Thyroid gland (tissue), 4 donors: ENCODE results near the gene SYTL3. TPM values are rescaled to one million over a fixed set of nuclear protein-coding genes. Genes with fewer than 3 reads are reported as not detected.

ENCODE experiments used
- DNase-seq, 2 donors: peaks; one replicate each; pipeline ENCODE4 v3.0.0-alpha.2; 2019
- H3K27ac ChIP-seq, 3 donors: fragments of 200-600 bp; sonication (generic); 1 replicate in 2 of 3; 2 replicates in 1 of 3; pipeline ENCODE4 v1.5.1; 2016 to 2019; ENCODE audit warnings: mild to moderate bottlenecking in 1 of 3, moderate library complexity in 1 of 3
- H3K27me3 ChIP-seq: fragments of 200-600 bp; sonication (generic); one replicate; pipeline ENCODE4 v1.5.1; 2019
- H3K36me3 ChIP-seq, 2 donors: fragments of 200-600 bp; sonication (generic); one replicate each; pipeline ENCODE4 v1.5.1; 2016 to 2019
- H3K4me1 ChIP-seq, 2 donors: fragments of 200-600 bp; sonication (generic); one replicate each; pipeline ENCODE4 v1.5.1; 2017 to 2019
- H3K4me3 ChIP-seq, 3 donors: fragments of 200-600 bp; sonication (generic); replicated peaks in 1 of 3; 1 replicate in 2 of 3; 2 replicates in 1 of 3; pipeline ENCODE4 v1.5.1; 2016; ENCODE audit warnings: mild to moderate bottlenecking in 1 of 3
- H3K9me3 ChIP-seq: fragments of 200-600 bp; sonication (generic); one replicate; pipeline ENCODE4 v1.5.1; 2017
- CTCF ChIP-seq, 6 experiments: fragments of 200-600 bp in 3 of 6; fragments of 450-650 bp in 3 of 6; sonication (generic) in 3 of 6; IDR thresholded peaks; one replicate each; pipeline ENCODE4 v1.5.1; 2016 to 2019; ENCODE audit warnings: antibody characterized with exemption in 6 of 6, mild to moderate bottlenecking in 2 of 6, inconsistent platforms in 1 of 6, moderate library complexity in 1 of 6
- POLR2A ChIP-seq, 2 donors: fragments of 450-650 bp; IDR thresholded peaks; one replicate each; pipeline ENCODE4 v1.6.1; 2017; ENCODE audit warnings: antibody characterized with exemption in 2 of 2, mild to moderate bottlenecking in 2 of 2, moderate library complexity in 1 of 2
- WGBS, 2 donors: methylation state at CpG; one replicate each; pipeline ENCODE4 v1.1.5; 2017; 5-methylcytosine and 5-hydroxymethylcytosine counted together
- intact Hi-C: fragments of 100-400 bp; cut with DNase I; formaldehyde crosslinking; loops from one replicate; pipeline ENCODE4 v1.15.1; 2023
- total RNA-seq, 4 donors: library from RNA; depleted of rRNA; stranded (reverse); fragments of >200 nt; gene quantifications; one replicate each; pipeline ENCODE4 v1.2.3, GENCODE V29; 2016

SYTL3 gene
- total RNA-seq, 4 donors from 2014 or later, result 16.9 to 33.0 (median 24.4) TPM

GRCh38 chr6:158620963-158621693 lies 28.7 kb upstream of the SYTL3 start:
- 86 to 88% methylated on average over 13 of the region's 13 CpGs for WGBS, 2 donors
- Histone ChIP-seq H3K27me3 (no peaks in the 10 kb centered on the region), H3K27ac (no peak overlapping the region), H3K9me3 (no peaks in the 10 kb centered on the region), H3K4me1 (peaks cover 22 to 23% of the 10 kb centered on the region in 2 donors), H3K36me3 (no peaks in the 10 kb centered on the region), H3K4me3 (no peak overlapping the region)
- intact Hi-C loops, result no loop called here
- TF ChIP-seq POLR2A (IDR thresholded peaks at IDR 0.05) (no peak), CTCF (IDR thresholded peaks at IDR 0.05) (no peak)
- DNase-seq, result no peak

- no peak for DNase-seq
- H3K36me3 ChIP-seq, result no peaks in the 10 kb centered on the region
- no peak overlapping the region for H3K27ac ChIP-seq
- WGBS, 2 donors, result 93 to 96% methylated on average over 21 to 22 of the region's 25 CpGs
- TF ChIP-seq POLR2A (IDR thresholded peaks at IDR 0.05) (no peak), CTCF (IDR thresholded peaks at IDR 0.05) (no peak)
- H3K4me1 ChIP-seq, result peaks cover 22 to 26% of the 10 kb centered on the region in 2 donors
- H3K9me3 ChIP-seq, result no peaks in the 10 kb centered on the region
- intact Hi-C loops, result no loop called here
- no peak overlapping the region for H3K4me3 ChIP-seq
- H3K27me3 ChIP-seq, result no peaks in the 10 kb centered on the region
These were observed 27.9 kb upstream of the SYTL3 start for GRCh38 chr6:158621694-158622544.

- no peaks in the 10 kb centered on the region for H3K27me3 ChIP-seq
- WGBS, 2 donors, result 94% methylated on average over 10 of the region's 10 CpGs
- H3K36me3 ChIP-seq, result no peaks in the 10 kb centered on the region
- peak overlapping the region in 2 of 3 donors; percentile 85 to 86 for H3K27ac ChIP-seq
- H3K4me3 ChIP-seq, result no peak overlapping the region
- H3K4me1 ChIP-seq, result peaks cover 22 to 26% of the 10 kb centered on the region in 2 donors
- TF ChIP-seq CTCF (IDR thresholded peaks at IDR 0.05) (no peak), POLR2A (IDR thresholded peaks at IDR 0.05) (no peak)
- DNase-seq, result no peak
- intact Hi-C loops, result no loop called here
- H3K9me3 ChIP-seq, result no peaks in the 10 kb centered on the region
These were observed 27.2 kb upstream of the SYTL3 start for GRCh38 chr6:158622545-158623190.

- H3K36me3 ChIP-seq, result no peaks in the 10 kb centered on the region
- TF ChIP-seq CTCF (IDR thresholded peaks at IDR 0.05) (no peak), POLR2A (IDR thresholded peaks at IDR 0.05) (no peak)
- peak overlapping the region; percentile 56 to 86 (median 85) for H3K27ac ChIP-seq
- H3K4me1 ChIP-seq, result peaks cover 22 to 23% of the 10 kb centered on the region in 2 donors
- no peaks in the 10 kb centered on the region for H3K9me3 ChIP-seq
- 94 to 95% methylated on average over 22 to 25 of the region's 25 CpGs for WGBS, 2 donors
- H3K4me3 ChIP-seq, result no peak overlapping the region
- intact Hi-C loops, result no loop called here
- DNase-seq, result peak in 1 of 2 donors; percentile 29
- H3K27me3 ChIP-seq, result no peaks in the 10 kb centered on the region
These were observed 24.9 kb upstream of the SYTL3 start for GRCh38 chr6:158624684-158625682.
